Measurements from ENCODE around the gene DCLK2. TPM values are rescaled to one million over a fixed set of nuclear protein-coding genes. Genes with fewer than 3 reads are reported as not detected.
A peak's percentile ranks its signal among the peaks of the same experiment; 100 is the strongest.

DCLK2 gene
- total and polyA plus RNA-seq, 2 of the 4 experiments (the other 2 are of a cell fraction): 11.3 to 15.5 TPM

- Histone ChIP-seq H3K18ac (ENCODE audit: low read depth, low read length) (no peak overlapping the region), H3K23ac (ENCODE audit: low read depth, low read length) (no peak overlapping the region), H3K79me1 (ENCODE audit: low read depth in 1 of 2, low read length in 2 of 2) (no peaks in the 10 kb centered on the region), H3K9me3 (ENCODE audit: control insufficient read depth, insufficient read depth, low read length) (no peaks in the 10 kb centered on the region), H3K14ac (replicated peaks; ENCODE audit: low read depth, low read length) (no peak overlapping the region), H2BK5ac (ENCODE audit: low read depth, low read length, poor library complexity, severe bottlenecking) (no peak overlapping the region), H3K4me3 (ENCODE audit: insufficient read depth, low read depth, low read length) (no peak overlapping the region), H4K20me1 (ENCODE audit: insufficient read depth, low read length) (no peaks in the 10 kb centered on the region), H3K4me2 (ENCODE audit: low read depth, low read length) (no peak overlapping the region), H3K9me1 (ENCODE audit: insufficient read depth, low read length) (peaks cover 3% of the 10 kb centered on the region; the same call in 1 of the 2 replicates), H4K91ac (ENCODE audit: insufficient read depth, low read depth, low read length) (no peak overlapping the region), H3K4me1 (ENCODE audit: control insufficient read depth, insufficient read depth, low read length) (peaks cover 3% of the 10 kb centered on the region; the same call in 1 of the 2 replicates), H3K9ac (ENCODE audit: low read depth, low read length) (no peak overlapping the region), H3K4ac (ENCODE audit: low read depth, low read length) (no peak overlapping the region), H3K36me3 (ENCODE audit: control insufficient read depth, insufficient read depth, low read length) (peaks cover 29% of the 10 kb centered on the region; the same call in 1 of the 2 replicates), H4K5ac (ENCODE audit: low read depth, low read length) (peak overlapping the region; percentile 30; the same call in 1 of the 2 replicates), H2BK15ac (ENCODE audit: low read depth, low read length) (no peak overlapping the region), H2AFZ (replicated peaks; ENCODE audit: low read length, poor library complexity) (no peak overlapping the region), H2BK20ac (ENCODE audit: low read depth, low read length) (no peak overlapping the region), H3K27me3 (ENCODE audit: control insufficient read depth, insufficient read depth, low read length) (no peaks in the 10 kb centered on the region), H3K27ac (ENCODE audit: insufficient read depth, low read length) (no peak overlapping the region), H2AK9ac (replicated peaks; ENCODE audit: low read depth, low read length, poor library complexity) (no peak overlapping the region), H3K56ac (ENCODE audit: extremely low read depth, insufficient read depth, low read length) (no peak overlapping the region), H2AK5ac (ENCODE audit: low read depth, low read length) (no peak overlapping the region), H4K8ac (ENCODE audit: low read depth in 2 of 2, low read length in 2 of 2) (no peak overlapping the region), H2BK120ac (ENCODE audit: low read depth, low read length) (no peak overlapping the region)
- DNase-seq: no peak
- intact Hi-C loops (cut with micrococcal nuclease): no loop called here
- no TSS peak for BruUV-seq (replicated peaks)
- in situ Hi-C loops (cut with MboI; ENCODE audit: low sequenced_read_pairs): no loop called here
- WGBS, 2 experiments (ENCODE audit: extremely low coverage in 2 of 2, insufficient read length in 1 of 2): 90% methylated on average over 2 of the region's 6 CpGs; no CpG with 5 or more reads in 1 of the 2 experiments
- TF ChIP-seq CHD1 (IDR thresholded peaks at IDR 0.05; ENCODE audit: low read depth, low read length) (no peak), POLR2A (IDR thresholded peaks at IDR 0.05; ENCODE audit: low read depth, low read length) (no peak), USF2 (IDR thresholded peaks at IDR 0.05; ENCODE audit: low read depth, low read length) (no peak), MAZ (IDR thresholded peaks at IDR 0.05; ENCODE audit: borderline replicate concordance, low read depth, low read length) (no peak), NFE2L2 (IDR thresholded peaks at IDR 0.05; ENCODE audit: low read depth, low read length) (no peak)
- TF ChIP-seq, protein P1, sequence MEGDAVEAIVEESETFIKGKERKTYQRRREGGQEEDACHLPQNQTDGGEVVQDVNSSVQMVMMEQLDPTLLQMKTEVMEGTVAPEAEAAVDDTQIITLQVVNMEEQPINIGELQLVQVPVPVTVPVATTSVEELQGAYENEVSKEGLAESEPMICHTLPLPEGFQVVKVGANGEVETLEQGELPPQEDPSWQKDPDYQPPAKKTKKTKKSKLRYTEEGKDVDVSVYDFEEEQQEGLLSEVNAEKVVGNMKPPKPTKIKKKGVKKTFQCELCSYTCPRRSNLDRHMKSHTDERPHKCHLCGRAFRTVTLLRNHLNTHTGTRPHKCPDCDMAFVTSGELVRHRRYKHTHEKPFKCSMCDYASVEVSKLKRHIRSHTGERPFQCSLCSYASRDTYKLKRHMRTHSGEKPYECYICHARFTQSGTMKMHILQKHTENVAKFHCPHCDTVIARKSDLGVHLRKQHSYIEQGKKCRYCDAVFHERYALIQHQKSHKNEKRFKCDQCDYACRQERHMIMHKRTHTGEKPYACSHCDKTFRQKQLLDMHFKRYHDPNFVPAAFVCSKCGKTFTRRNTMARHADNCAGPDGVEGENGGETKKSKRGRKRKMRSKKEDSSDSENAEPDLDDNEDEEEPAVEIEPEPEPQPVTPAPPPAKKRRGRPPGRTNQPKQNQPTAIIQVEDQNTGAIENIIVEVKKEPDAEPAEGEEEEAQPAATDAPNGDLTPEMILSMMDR (conservative IDR thresholded peaks at IDR 0.05; ENCODE audit: low read depth, low read length): no peak
- CTCF ChIA-PET: no interaction called here
- dilution Hi-C loops (cut with HindIII; ENCODE audit: low sequenced_read_pairs, unreplicated experiment): no loop called here
- POLR2A ChIA-PET (ENCODE audit: unreplicated experiment): no interaction called here
- ATAC-seq (ENCODE audit: low read depth): no peak
Observed at GRCh38 chr4:150252306-150252705, 174.1 kb downstream of the DCLK2 start.

Measured in IMR-90 (cell line).